Measurements from ENCODE around the gene FAM117A.

FAM117A gene

GRCh38 chr17:49707246-49707607 lies 56.7 kb downstream of the FAM117A start:
- DNase-seq: no peak

- no peak for DNase-seq
These were observed 58.7 kb downstream of the FAM117A start for GRCh38 chr17:49705254-49705653.

GRCh38 chr17:49703557-49704277 lies 60.2 kb downstream of the FAM117A start:
- no peak for DNase-seq

GRCh38 chr17:49700960-49701359 lies 63.0 kb downstream of the FAM117A start:
- no peak for DNase-seq

- DNase-seq: no peak
These were observed 63.9 kb downstream of the FAM117A start for GRCh38 chr17:49699966-49700575.

- DNase-seq: no peak
These were observed 65.9 kb downstream of the FAM117A start for GRCh38 chr17:49698005-49698404.

GRCh38 chr17:49696233-49696761 lies 67.6 kb downstream of the FAM117A start:
- no peak for DNase-seq

- no peak for DNase-seq
These were observed 68.2 kb downstream of the FAM117A start for GRCh38 chr17:49695698-49696232.

GRCh38 chr17:49694847-49695697 lies 68.9 kb downstream of the FAM117A start:
- DNase-seq: peak; percentile 5

GRCh38 chr17:49692751-49693150 lies 71.2 kb downstream of the FAM117A start:
- no peak for DNase-seq

- no peak for DNase-seq
These were observed 72.2 kb downstream of the FAM117A start for GRCh38 chr17:49691677-49692191.

GRCh38 chr17:49691086-49691676 lies 72.8 kb downstream of the FAM117A start:
- DNase-seq: no peak

GRCh38 chr17:49690256-49690655 lies 73.7 kb downstream of the FAM117A start:
- no peak for DNase-seq

GRCh38 chr17:49688848-49689247 lies 75.1 kb downstream of the FAM117A start:
- DNase-seq: no peak

- DNase-seq: no peak
These were observed 75.9 kb downstream of the FAM117A start for GRCh38 chr17:49687878-49688491.

GRCh38 chr17:49681106-49681979 lies 82.6 kb downstream of the FAM117A start:
- DNase-seq: no peak

GRCh38 chr17:49680314-49680713 lies 83.6 kb downstream of the FAM117A start:
- DNase-seq: no peak

GRCh38 chr17:49677933-49678847 lies 85.7 kb downstream of the FAM117A start, which contains the start of gene SPOP:
Gene SPOP, minus strand, starts transcription at chr17:49678097. Its CDS starts 55,287 bp downstream, at chr17:49622810.
- DNase-seq: peak; percentile 91

- peak; percentile 22 for DNase-seq
These were observed 86.6 kb downstream of the FAM117A start for GRCh38 chr17:49677134-49677932.
